DND-41 (cell line): ENCODE data around the gene ZBTB12.
A peak's percentile ranks its signal among the peaks of the same experiment; 100 is the strongest.
"Not testable (repeated sequence)": the region's sequence is repeated elsewhere in the genome, so short reads cannot be mapped to it uniquely, and the experiment has no call there.

Experiments
- ATAC-seq: fragments of 200-7000 bp; cut with Tn5 transposase; 3 replicates; pipeline ENCODE4 v1.9.1; 2021; ENCODE audit warnings: low read depth; ENCODE audit not compliant: insufficient read depth
- DNase-seq: peaks from one replicate; pipeline ENCODE4 v3.0.0-alpha.2; 2020
- H2AFZ ChIP-seq: 2 replicates; pipeline ENCODE4 v1.6.0; 2012; ENCODE audit warnings: low read depth, low read length
- H3K27ac ChIP-seq: 2 replicates; pipeline ENCODE4 v1.5.1; 2012; ENCODE audit warnings: low read length, inconsistent platforms
- H3K27me3 ChIP-seq: fragments of 200-600 bp; sonication (generic); 2 replicates; pipeline ENCODE4 v1.6.0; 2012; ENCODE audit warnings: low read length, mild to moderate bottlenecking, inconsistent platforms; ENCODE audit not compliant: insufficient read depth, poor library complexity
- H3K36me3 ChIP-seq: 2 replicates; pipeline ENCODE4 v1.5.1; 2012; ENCODE audit warnings: low read length, inconsistent platforms; ENCODE audit not compliant: insufficient read depth
- H3K4me1 ChIP-seq: 2 replicates; pipeline ENCODE4 v1.5.1; 2012; ENCODE audit warnings: mild to moderate bottlenecking, low read length; ENCODE audit not compliant: insufficient read depth
- H3K4me2 ChIP-seq: 2 replicates; pipeline ENCODE4 v1.6.0; 2012; ENCODE audit warnings: mild to moderate bottlenecking, moderate library complexity, low read length, inconsistent platforms; ENCODE audit not compliant: insufficient read depth
- H3K4me3 ChIP-seq, 2 experiments: fragments of 200-600 bp in 1 of 2; shearing (Covaris generic) in 1 of 2; 2 replicates each; pipeline ENCODE4 v1.5.1; 2012 to 2016; ENCODE audit warnings: inconsistent platforms in 2 of 2, low read length in 2 of 2, mild to moderate bottlenecking in 2 of 2, low read depth in 1 of 2, moderate library complexity in 1 of 2
- H3K79me2 ChIP-seq: 2 replicates; pipeline ENCODE4 v1.6.0; 2012; ENCODE audit warnings: low read length, inconsistent platforms; ENCODE audit not compliant: insufficient read depth
- H3K9ac ChIP-seq: 2 replicates; pipeline ENCODE4 v1.6.0; 2012; ENCODE audit warnings: low read depth, mild to moderate bottlenecking, inconsistent platforms, low read length, moderate library complexity
- H3K9me3 ChIP-seq: 2 replicates; pipeline ENCODE4 v1.5.1; 2012; ENCODE audit warnings: low read length, moderate library complexity, mild to moderate bottlenecking, inconsistent platforms; ENCODE audit not compliant: insufficient read depth, severe bottlenecking
- H4K20me1 ChIP-seq: 2 replicates; pipeline ENCODE4 v1.6.0; 2012; ENCODE audit warnings: low read length; ENCODE audit not compliant: insufficient read depth
- CTCF ChIP-seq: IDR thresholded peaks from 2 replicates; pipeline ENCODE4 v1.5.1; 2012; ENCODE audit warnings: borderline replicate concordance, low read length, moderate library complexity, mild to moderate bottlenecking; ENCODE audit not compliant: poor library complexity, severe bottlenecking; ENCODE audit errors: extremely low read depth
- EZH2 ChIP-seq: IDR thresholded peaks from 3 replicates; pipeline ENCODE4 v1.6.1; 2012; ENCODE audit warnings: borderline replicate concordance, low read depth, mild to moderate bottlenecking, moderate library complexity, low read length, inconsistent platforms; ENCODE audit not compliant: severe bottlenecking

ZBTB12 gene

GRCh38 chr6:31869343-31869742 lies 32.5 kb downstream of the ZBTB12 start:
- Histone ChIP-seq H2AFZ (no peak overlapping the region), H3K9ac (no peak overlapping the region), H3K4me1 (peaks cover 10% of the 10 kb centered on the region), H3K36me3 (no peaks in the 10 kb centered on the region), H4K20me1 (no peaks in the 10 kb centered on the region), H3K27ac (no peak overlapping the region), H3K9me3 (no peaks in the 10 kb centered on the region), H3K27me3 (no peaks in the 10 kb centered on the region), H3K4me2 (no peak overlapping the region), H3K4me3 (no peak overlapping the region), H3K79me2 (no peaks in the 10 kb centered on the region)
- ATAC-seq (no peak), DNase-seq (no peak)
- TF ChIP-seq EZH2 (no peak), CTCF (no peak)

- H4K20me1 ChIP-seq, DNase-seq, H3K36me3 ChIP-seq, H3K27ac ChIP-seq, H3K4me3 ChIP-seq, H3K9me3 ChIP-seq, H3K4me2 ChIP-seq, H3K79me2 ChIP-seq, H2AFZ ChIP-seq, ATAC-seq, H3K9ac ChIP-seq, H3K27me3 ChIP-seq: not testable (repeated sequence)
- H3K4me1 ChIP-seq = peaks cover 15% of the 10 kb centered on the region
These were observed 33.3 kb downstream of the ZBTB12 start for GRCh38 chr6:31868658-31868971.

GRCh38 chr6:31865205-31866118 lies 36.4 kb downstream of the ZBTB12 start:
- no peak overlapping the region for H3K4me2 ChIP-seq
- H3K27me3 ChIP-seq = no peaks in the 10 kb centered on the region
- no peak for DNase-seq
- no peaks in the 10 kb centered on the region for H4K20me1 ChIP-seq
- peaks cover 34% of the 10 kb centered on the region for H3K4me1 ChIP-seq
- H3K9ac ChIP-seq = no peak overlapping the region
- no peak for ATAC-seq
- no peak overlapping the region for H3K4me3 ChIP-seq
- 0 out of 2 replicates have a peak, but pooled peaks cover 2% of the 10 kb centered on the region for H3K36me3 ChIP-seq
- TF ChIP-seq CTCF (no peak), EZH2 (no peak)
- H3K27ac ChIP-seq = no peak overlapping the region
- no peaks in the 10 kb centered on the region for H3K9me3 ChIP-seq
- no peak overlapping the region for H2AFZ ChIP-seq
- H3K79me2 ChIP-seq = peaks cover 11% of the 10 kb centered on the region

- peaks cover 9% of the 10 kb centered on the region for H3K36me3 ChIP-seq
- no peaks in the 10 kb centered on the region for H3K9me3 ChIP-seq
- peaks cover 11% of the 10 kb centered on the region for H3K79me2 ChIP-seq
- peak overlapping the region in 1 of 2 experiments; percentile 72; a peak in 1 of 4 replicates for H3K4me3 ChIP-seq
- no peak for DNase-seq
- no peaks in the 10 kb centered on the region for H4K20me1 ChIP-seq
- H3K4me1 ChIP-seq = peaks cover 34% of the 10 kb centered on the region
- TF ChIP-seq CTCF (no peak), EZH2 (no peak)
- no peak overlapping the region for H2AFZ ChIP-seq
- peak overlapping the region; percentile 66; the same call in 1 of the 2 replicates for H3K9ac ChIP-seq
- ATAC-seq = no peak
- H3K27me3 ChIP-seq = no peaks in the 10 kb centered on the region
- peak overlapping the region; percentile 80 for H3K4me2 ChIP-seq
- H3K27ac ChIP-seq = no peak overlapping the region
These were observed 37.1 kb downstream of the ZBTB12 start for GRCh38 chr6:31864818-31865204.

- not testable (repeated sequence) for H3K9me3 ChIP-seq, H3K27me3 ChIP-seq, DNase-seq, ATAC-seq, H4K20me1 ChIP-seq
- Histone ChIP-seq H3K36me3 (peaks cover 15% of the 10 kb centered on the region), H3K79me2 (peaks cover 11% of the 10 kb centered on the region), H3K4me1 (peaks cover 34% of the 10 kb centered on the region), H3K4me2 (peak overlapping the region; percentile 80), H2AFZ (peak overlapping the region; percentile 85), H3K9ac (peak overlapping the region; percentile 66), H3K27ac (peak overlapping the region; percentile 75), H3K4me3 (peak overlapping the region; percentile 57 to 72)
These were observed 37.7 kb downstream of the ZBTB12 start for GRCh38 chr6:31864123-31864562.
